ENCODE measurements around the gene RAD9B.
A peak's percentile ranks its signal among the peaks of the same experiment; 100 is the strongest.
"Not testable (repeated sequence)": the region's sequence is repeated elsewhere in the genome, so short reads cannot be mapped to it uniquely, and the experiment has no call there.

Gene RAD9B

GRCh38 chr12:110501752-110502738 lies at the start of gene RAD9B, which contains the start of gene VPS29:
RAD9B (plus strand) TSS chr12:110502331; CDS start chr12:110502338, 7 bp downstream.
VPS29 (minus strand) TSS chr12:110502111; CDS start chr12:110502051, 60 bp downstream.
- DNase-seq: peak; percentile 97

DNA sequence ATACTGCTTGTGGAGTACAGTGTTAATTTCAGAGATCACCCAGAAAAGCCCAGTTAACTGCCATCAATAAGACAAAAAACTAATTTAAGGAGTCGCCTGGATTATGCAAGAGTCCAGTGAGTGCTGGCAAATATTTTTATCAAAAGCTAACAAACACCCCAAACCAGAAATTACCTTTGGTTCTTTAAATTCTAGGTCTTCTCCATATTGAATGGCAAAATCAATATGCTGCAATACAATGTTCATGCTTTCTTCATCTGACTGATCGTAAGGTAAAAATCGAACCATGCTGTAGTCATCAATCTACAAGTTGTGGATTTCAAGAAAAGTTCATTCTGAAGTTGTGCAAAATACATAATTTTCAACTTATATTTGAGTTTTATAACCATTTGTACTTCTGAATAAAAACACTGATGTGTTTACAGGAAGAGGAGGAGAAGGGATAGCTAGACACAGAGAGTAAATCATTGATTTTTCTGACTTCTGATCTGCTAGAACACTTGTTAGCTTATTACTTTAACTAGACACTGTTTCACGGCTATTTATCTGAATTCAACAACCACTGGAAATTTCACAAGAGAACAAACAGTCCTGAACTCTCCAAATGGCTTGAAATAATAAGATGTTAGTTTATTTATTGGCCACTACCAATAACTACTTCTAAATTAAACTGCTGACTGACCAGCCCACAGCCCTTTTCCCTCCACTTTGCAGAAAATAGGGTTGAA lies 48.4 kb upstream of the RAD9B start:
- no peak for DNase-seq

DNA sequence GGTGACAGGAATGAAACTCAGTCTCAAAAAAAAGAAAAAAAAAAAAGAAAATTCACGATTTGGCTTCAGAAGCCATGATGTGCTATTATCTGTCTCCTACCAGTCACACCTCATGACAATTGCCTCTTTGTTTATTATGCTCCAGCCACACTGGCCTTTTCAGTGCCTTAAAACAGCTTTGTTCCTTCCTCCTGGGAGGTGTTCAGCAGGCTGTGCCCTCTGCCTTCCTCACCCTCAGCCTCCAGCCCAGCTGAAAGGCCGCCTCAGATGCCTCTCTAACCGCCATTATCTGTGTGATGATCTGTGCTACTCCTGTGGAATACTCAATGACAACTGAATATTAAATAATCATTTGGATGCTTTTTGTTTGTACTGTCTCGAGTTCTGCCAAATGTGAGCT lies 43.4 kb upstream of the RAD9B start:
- no peak for DNase-seq

GRCh38 chr12:110461189-110461588 lies 40.9 kb upstream of the RAD9B start:
- DNase-seq: not testable (repeated sequence)

DNA sequence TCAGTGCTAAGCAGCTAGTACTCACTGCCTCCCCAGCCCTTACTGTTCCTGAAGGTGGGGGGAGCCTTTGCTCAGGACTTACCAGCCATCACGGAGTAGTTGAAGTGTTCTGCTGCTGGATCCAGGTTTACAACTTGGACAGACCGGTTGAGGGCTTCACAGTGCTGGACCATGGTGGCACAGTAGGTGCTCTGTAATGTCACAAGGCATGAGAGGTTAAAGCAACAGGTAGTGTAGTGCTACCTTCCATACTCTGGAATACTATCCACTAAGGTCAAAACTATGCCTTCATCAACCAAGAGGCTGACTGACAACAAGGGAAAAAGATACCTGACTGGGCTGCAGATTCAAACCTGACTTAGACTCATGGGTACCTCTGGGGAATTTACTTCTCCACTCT lies 37.1 kb upstream of the RAD9B start:
- no peak for DNase-seq

DNA sequence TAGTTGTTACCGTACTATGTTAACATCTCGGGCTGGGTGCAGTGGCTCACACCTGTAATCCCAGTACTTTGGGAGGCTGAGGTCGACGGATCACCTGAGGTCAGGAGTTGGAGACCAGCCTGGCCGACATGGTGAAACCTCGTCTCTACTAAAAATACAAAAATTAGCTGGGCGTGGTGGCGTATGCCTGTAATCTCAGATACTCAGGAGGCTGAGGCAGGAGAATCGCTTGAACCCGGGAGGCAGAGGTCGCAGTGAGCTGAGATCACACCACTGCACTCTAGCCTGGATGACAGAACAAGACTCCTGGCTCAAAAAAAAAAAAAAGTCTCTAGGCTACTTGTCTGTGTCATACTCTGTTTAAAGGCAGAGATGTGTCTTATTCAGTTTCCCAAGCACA lies 36.4 kb upstream of the RAD9B start:
- not testable (repeated sequence) for DNase-seq

DNA sequence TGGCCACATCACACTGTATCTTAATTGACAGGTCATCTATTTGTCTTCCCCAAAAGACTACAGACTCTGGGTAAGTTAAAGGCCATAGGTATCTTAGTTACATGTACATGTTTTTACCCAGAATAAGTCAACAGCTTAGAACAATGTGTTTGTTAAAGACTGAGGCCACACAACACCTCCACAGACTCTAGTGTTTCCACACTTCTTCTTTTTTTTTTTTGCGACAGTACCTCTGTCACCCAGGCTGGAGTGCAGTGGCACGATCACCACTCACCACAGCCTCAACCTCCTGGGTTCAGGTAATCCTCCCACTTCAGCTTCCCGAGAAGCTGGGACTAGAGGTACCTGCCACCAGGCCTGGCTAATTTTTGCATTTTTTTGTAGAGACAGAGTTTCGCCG lies 35.3 kb upstream of the RAD9B start:
- DNase-seq: no peak

GRCh38 chr12:110467847-110468213 lies 34.3 kb upstream of the RAD9B start:
- DNase-seq: no peak

DNA sequence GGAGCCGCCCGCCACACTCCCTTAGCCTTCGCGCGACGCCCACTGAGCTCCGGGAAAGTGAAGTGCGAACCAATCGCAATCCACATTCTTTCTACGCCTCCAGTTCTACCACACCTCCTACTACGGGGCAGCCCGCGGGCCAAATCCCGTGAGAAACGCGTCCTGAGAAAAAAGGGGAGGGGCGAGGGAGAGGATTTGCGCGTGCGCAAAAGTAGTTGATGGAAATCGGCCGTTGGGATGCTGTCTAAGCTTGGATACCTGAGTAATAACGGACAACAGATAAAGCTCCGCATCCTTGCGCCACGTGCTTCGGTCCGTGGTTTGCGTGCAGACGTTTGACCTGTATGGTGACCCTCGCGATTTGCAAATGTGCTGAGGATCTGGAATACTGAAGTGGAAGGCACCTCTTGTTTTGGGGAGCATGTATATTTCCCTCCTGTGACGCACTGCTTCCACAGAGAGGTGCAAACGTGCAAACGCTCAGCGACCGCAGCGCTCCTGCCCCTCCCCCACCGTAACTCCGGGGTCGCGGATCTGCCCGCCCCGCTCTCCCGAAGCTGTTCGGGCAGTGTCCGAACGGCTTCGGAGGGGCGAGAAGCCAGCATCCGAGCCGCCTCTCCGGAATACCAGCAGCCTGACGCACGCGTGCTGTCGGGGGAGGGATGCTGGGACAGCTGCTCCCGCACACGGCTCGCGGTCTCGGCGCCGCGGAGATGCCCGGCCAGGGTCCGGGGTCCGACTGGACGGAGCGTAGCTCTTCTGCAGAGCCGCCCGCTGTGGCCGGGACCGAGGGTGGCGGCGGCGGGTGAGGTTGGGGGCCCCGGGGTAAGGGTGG lies 33.7 kb upstream of the RAD9B start, which contains the start of the genes FAM216A and GPN3:
Gene FAM216A, plus strand, starts transcription at position 632 of the 835 bp plus-strand sequence. Its CDS starts 31 bp downstream, at position 663.
Gene GPN3, minus strand, starts transcription at position 44 of the 835 bp plus-strand sequence. CDS start 54 bp downstream, outside the sequence.
- peak; percentile 92 for DNase-seq

GRCh38 chr12:110475426-110475825 lies 26.7 kb upstream of the RAD9B start:
- DNase-seq: no peak

- DNase-seq: no peak
Measured at GRCh38 chr12:110498984-110499706, 3.0 kb upstream of the RAD9B start.

GRCh38 chr12:110501399-110501751 lies 756 bp upstream of the RAD9B start:
- no peak for DNase-seq

DNA sequence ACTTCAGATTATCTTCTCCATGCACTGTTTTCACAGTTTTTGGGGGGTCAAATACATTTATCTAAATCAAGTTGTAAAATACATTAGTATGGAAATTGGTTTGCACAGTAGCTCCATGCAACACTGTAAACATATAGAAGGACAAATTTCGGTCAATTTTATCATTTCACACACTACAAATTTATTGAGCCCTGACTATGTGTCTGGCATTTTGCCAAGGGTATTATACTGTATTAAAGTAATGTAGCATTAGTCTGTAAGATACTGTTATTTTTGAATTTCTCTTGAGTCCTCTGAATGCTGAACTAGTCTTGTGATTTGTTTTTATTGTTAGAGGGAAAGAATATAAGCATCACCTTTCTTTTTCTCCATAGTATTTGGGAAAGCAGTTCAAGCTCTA lies 1.3 kb downstream of the RAD9B start:
- no peak for DNase-seq

- no peak for DNase-seq
Measured at GRCh38 chr12:110505332-110505731, 3.2 kb downstream of the RAD9B start.

DNA sequence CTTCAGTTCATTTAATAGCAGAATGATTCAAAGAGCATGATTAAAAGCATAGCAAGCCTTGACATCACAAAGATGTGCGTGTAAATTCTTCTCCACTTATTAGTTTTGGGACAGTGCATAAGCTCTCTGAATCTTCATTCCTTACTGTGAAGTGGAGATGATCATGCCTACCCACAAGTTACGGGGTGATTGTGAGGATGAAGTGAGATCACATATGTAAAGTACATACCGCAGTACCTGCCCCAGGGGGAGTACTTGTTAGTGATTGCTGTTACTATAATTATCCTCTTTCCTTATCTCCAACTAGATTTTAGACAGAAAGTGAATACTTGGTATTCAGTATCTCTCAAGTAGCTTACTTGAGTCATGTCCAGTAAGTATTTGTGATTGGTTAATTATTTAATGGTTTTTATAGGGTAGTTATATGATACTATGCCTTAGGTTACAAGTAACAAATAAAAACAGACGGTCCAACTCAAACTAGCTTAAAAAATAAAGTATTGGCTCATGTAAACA lies 6.0 kb downstream of the RAD9B start:
- DNase-seq: no peak

GRCh38 chr12:110513842-110514241 lies 11.7 kb downstream of the RAD9B start:
- DNase-seq: no peak

DNA sequence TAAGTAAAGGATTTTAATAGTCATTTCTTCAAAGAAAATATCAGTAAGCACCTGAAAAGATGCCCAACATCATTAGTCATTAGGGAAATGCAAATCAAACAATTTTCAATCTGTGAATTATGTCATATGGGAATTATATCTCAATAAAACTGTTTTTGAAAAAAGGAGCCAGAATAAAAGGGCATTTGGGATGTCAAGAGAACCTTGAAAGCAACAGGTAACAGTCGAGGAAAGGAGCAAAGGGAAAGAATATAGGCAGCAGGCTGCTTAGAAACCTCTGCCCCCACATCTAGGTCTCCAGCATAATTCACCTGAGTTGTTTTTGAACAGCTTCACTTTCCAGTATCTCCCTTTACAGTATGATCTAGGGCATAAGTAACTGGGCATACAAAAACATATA lies 12.2 kb downstream of the RAD9B start:
- no peak for DNase-seq

DNA sequence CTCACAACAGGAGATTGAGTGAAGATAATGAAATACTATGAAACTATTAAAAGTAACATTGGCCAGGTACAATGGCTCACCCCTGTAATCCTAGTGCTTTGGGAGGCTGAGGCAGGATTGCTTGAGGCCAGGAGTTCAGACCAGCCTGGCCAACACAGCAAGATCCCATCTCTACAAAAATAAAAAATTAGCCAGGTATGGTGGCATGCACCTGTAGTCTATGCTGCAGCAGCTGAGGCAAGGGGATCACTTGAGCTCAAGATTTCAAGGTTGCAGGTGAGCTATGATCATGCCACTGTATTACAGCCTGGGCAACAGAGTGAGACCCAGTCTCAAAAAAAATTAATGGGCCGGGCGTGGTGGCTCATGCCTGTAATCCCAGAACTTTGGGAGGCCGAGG lies 14.9 kb downstream of the RAD9B start:
- no peak for DNase-seq

- DNase-seq: not testable (repeated sequence)
Measured at GRCh38 chr12:110518014-110518413, 15.9 kb downstream of the RAD9B start.

GRCh38 chr12:110520876-110521712 lies 19.0 kb downstream of the RAD9B start:
- not testable (repeated sequence) for DNase-seq
